ENCODE measurements around the gene CLCA2.

GRCh38 chr1:86504137-86504479, 80.1 kb downstream of the CLCA2 start:
- TF ChIP-seq, protein P1, sequence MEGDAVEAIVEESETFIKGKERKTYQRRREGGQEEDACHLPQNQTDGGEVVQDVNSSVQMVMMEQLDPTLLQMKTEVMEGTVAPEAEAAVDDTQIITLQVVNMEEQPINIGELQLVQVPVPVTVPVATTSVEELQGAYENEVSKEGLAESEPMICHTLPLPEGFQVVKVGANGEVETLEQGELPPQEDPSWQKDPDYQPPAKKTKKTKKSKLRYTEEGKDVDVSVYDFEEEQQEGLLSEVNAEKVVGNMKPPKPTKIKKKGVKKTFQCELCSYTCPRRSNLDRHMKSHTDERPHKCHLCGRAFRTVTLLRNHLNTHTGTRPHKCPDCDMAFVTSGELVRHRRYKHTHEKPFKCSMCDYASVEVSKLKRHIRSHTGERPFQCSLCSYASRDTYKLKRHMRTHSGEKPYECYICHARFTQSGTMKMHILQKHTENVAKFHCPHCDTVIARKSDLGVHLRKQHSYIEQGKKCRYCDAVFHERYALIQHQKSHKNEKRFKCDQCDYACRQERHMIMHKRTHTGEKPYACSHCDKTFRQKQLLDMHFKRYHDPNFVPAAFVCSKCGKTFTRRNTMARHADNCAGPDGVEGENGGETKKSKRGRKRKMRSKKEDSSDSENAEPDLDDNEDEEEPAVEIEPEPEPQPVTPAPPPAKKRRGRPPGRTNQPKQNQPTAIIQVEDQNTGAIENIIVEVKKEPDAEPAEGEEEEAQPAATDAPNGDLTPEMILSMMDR (IDR thresholded peaks at IDR 0.05) = no peak
- TF ChIP-seq POLR2A (IDR thresholded peaks at IDR 0.05) = no peak
